ENCODE results near the gene C3orf18.

C3orf18 gene

GRCh38 chr3:50580683-50581458 lies 13.3 kb upstream of the C3orf18 start:
- no peak for DNase-seq (ENCODE audit: low spot score)

DNA sequence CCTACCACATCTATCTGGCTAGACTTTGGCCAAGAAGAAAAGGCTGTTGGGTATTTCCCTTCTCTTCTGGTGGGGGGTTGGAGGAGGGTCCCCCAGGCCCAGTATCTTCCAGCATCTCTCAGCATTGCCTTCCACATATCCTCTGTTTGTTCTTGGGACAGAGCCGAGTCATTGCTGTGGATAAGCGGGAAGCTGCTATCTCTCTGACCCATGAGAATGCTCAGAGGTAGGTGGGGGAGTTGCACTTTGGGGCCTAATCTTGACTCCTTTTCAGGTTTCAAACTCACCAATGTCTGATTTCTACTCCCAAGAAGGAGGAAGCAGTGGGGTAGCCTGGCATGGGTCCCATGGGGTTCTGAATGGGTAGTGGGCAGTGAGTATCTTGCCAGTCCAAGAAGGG lies 9.8 kb upstream of the C3orf18 start:
- no peak for DNase-seq (ENCODE audit: low spot score)

DNA sequence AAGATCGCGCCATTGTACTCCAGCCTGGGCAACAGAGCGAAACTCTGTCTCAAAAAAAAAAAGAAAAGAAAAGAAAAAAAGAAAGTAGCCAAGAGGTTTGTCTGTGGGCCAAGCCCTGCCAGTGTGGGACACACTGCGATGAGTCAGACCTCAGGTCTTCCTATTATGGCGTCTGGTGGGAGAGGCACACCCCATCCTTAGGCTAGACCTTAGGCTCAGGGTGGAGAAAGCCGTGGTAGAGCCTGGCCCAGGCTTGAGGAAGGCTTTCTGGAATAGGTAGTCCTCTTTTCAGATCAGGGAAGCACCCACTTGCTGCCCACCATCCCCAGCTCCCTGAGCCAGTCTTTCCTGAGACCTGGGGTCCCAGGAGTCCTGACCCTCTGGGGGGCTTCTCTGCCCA lies 7.8 kb upstream of the C3orf18 start:
- no peak for DNase-seq (ENCODE audit: low spot score)

DNA sequence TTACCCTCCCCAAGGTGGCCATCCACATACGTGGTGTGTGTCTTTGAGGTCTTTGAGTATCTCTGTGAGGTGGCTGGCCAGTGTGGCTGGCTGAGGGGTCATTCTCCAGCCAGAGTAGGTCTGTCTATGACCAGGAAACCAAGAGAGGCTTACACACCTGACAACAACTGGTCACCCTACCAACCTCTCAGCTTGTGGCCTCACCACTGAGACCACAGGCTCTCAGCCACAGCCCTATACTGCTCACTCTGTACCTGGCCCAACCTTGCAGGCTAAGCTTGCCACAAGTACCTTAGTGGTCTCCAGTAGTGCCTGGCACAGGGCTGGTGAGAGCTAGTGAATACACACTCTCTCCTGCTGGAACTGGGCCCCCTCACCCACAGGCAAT lies 6.9 kb upstream of the C3orf18 start:
- no peak for DNase-seq (ENCODE audit: low spot score)

- DNase-seq (ENCODE audit: low spot score): no peak
Measured at GRCh38 chr3:50573566-50574443, 6.3 kb upstream of the C3orf18 start.

- no peak for DNase-seq (ENCODE audit: low spot score)
Measured at GRCh38 chr3:50572801-50573371, 5.3 kb upstream of the C3orf18 start.

- peak; percentile 84 for DNase-seq (ENCODE audit: low spot score)
Measured at GRCh38 chr3:50572158-50572557, 4.6 kb upstream of the C3orf18 start.

DNA sequence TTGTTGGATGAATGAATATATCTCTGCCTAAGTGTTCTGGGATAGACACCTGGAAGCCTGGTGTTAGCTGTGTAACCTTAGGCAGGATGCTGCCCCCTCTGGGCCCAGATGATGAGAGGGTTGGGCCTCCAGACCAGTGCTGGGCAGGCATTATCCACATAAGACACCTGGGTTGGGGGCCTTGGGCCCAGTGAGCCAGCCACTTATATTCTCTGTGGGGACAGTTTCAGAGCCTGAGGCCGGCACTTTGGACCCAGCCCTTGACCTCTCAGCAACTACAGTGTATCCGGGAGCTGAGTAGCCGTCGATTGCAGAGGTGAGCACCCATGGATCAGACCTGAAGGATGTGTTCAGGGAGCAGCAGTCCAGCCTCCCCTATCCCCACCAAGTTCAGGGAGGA lies 3.9 kb upstream of the C3orf18 start:
- no peak for DNase-seq (ENCODE audit: low spot score)

GRCh38 chr3:50570508-50571279 lies 3.1 kb upstream of the C3orf18 start:
- no peak for DNase-seq (ENCODE audit: low spot score)

DNA sequence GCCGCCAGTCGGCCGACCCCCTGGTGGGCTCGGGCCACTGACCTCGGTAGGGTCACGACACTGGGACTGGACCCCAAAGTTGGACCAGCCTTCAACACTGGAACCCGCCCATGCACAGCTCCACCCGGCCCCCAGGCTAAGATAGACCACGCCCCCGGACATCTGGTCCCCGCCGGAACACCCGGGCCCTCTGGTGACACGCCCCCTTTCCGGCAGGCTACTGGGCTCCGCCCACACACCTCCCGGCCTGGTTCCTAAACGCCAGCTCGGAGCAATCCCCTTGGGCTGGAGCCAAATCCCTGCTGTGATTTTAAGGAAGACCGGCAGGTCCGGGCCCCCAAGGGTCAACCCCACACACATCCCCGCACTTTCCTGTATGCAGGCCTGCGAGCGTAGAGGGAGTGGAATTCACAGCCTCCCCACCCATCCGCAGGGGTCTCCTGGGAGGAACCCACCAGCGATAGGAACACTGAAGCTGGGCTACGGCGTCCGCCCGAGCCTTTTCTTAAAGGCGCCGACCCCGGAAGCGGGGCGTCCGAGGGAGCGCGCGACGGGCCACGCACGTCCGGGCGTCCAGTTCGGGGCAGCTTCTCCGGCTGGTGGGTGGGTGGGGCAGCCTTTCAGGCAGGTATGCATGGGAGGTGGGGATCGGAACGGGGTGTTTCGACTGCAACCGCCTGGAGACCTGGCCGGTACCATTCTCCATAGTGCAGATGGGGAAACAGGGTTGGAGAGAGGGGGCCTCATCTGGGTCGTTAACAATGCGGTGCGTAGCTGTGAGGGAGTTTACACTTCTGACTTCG lies 1.6 kb upstream of the C3orf18 start, which contains the start of gene HEMK1:
Gene HEMK1 (plus strand): TSS at position 576 of the 803 bp plus-strand sequence. CDS start 1,583 bp downstream, outside the sequence.
- peak; percentile 99 for DNase-seq (ENCODE audit: low spot score)

DNA sequence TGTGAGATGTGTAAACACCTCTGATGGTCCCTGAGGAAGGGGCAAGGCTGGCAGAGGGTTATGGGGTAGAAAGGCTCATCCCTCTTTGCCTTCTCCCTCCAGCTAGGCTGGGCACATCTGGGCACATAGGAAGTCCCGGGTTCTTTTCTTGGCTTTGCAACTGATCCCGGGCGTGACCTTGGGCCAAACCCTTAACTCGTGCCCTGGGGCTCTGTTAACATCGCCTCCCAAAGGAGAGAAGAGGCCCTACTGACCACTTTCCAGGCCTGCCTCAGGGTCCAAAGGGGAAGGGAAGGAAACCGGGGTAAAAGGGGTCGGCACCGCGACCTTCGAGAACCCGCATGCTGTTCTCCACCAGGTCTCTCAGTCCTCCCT lies 549 bp downstream of the C3orf18 start:
- DNase-seq (ENCODE audit: low spot score): no peak

DNA sequence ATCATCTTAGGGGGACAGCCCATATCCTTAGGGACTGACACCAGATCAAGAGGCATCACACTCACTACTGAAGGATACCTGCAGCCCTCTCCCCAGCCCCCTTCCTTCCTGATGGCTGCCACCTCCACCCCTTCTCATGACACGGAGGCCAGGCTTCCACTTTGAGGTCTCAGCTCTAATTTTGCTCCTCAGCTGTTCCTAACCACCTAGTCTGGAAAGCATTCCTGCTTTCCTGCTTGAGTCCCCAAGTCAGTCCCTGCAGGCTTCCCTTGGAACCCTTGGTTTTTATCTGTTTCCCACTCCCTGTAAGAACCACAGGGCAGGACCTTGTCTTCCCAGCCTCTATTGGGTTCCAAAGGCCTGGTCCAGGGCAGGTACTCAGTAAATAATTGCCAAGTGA lies 3.2 kb downstream of the C3orf18 start:
- DNase-seq (ENCODE audit: low spot score): no peak

DNA sequence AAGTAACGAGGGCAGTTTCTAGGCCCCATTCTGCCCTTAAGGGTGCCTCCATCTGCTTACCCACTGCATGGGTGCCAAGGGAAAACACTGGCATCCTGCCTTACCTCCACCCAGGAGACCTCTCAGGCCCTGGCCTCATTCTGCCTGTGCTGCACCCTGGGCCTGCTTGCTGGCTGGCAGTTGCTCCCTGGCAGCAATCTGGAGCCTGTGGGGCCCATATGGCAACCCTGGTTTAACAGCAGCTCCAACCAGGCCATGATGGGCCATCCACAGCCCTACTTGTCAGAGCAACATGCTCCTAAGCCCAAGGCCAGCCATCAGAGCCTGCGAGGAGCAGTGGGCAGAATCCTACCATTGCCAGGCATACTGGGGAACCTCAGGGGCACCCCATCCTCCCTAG lies 3.7 kb downstream of the C3orf18 start:
- DNase-seq (ENCODE audit: low spot score): no peak

DNA sequence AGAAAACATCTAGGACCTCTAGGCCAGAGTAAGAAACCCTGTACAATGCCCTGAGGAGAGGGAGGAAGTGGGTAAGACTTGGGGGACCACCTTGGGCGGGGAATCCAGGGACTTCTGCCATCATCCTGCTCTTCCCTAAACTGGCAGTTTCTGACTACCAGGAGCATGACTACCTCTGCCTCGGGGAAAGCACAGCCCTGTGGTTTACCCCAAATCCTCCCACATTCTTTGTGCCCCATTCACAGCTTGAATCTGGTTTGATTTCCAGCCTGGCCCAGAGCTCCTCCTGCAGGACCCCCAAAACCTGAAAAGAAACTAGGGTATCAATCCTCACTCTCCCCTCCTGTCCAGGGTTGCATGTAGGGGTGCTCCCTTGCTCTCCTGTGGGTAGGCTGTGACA lies 4.7 kb downstream of the C3orf18 start:
- no peak for DNase-seq (ENCODE audit: low spot score)

GRCh38 chr3:50559702-50560101 lies 7.8 kb downstream of the C3orf18 start:
- DNase-seq (ENCODE audit: low spot score): no peak

- DNase-seq (ENCODE audit: low spot score): no peak
Measured at GRCh38 chr3:50557915-50558314, 9.6 kb downstream of the C3orf18 start.

- no peak for DNase-seq (ENCODE audit: low spot score)
Measured at GRCh38 chr3:50557106-50557505, 10.4 kb downstream of the C3orf18 start.

GRCh38 chr3:50554553-50554952 lies 13.0 kb downstream of the C3orf18 start:
- DNase-seq (ENCODE audit: low spot score): no peak

- no peak for DNase-seq (ENCODE audit: low spot score)
Measured at GRCh38 chr3:50552598-50552997, 14.9 kb downstream of the C3orf18 start.

DNA sequence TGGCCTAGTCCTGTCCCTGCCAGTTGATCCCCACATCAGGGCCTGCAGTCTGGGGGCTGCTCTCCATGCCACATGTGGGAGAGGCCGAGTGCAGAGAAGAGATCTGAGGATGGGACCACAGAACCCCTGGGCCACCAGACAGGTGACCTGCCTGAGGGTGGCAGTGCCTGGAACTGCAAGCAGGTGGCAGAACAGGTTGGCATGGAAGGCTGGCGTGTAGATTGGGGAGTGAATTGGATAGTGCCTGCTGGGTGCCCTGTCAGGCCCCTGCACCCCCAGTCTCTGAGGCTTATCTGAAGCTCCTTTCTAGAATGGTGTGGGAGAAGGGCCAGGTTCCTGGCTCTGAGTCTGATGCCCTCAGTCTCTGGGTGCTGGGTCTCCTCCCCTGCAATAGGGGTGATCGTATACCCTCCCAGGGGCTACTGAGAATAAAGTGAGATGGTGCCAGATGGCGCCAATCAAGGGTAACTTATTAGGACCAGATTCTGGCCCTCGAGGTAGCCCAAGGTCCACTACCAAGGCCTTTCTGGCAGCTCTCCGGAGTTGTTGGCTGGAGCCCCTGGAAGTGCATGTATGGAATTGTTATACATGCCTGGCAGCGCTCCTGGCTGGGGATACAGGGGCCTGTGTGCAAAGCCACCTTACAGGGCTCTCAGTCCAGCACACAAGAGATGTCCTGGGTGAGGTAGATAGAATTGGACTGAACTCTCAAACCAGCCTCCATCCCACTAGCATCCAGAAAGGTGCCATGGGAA lies 15.7 kb downstream of the C3orf18 start:
- DNase-seq (ENCODE audit: low spot score): no peak

All from D341Med (cell line).